Keratinocyte (primary cell): ENCODE results near the gene CD81. TPM values are rescaled to one million over a fixed set of nuclear protein-coding genes. Genes with fewer than 3 reads are reported as not detected.
A peak's percentile ranks its signal among the peaks of the same experiment; 100 is the strongest.

Experiments used
- DNase-seq: peaks from one replicate; pipeline ENCODE4 v3.0.0-alpha.2; 2011; ENCODE audit warnings: low read depth, missing footprints, low spot score
- FAIRE-seq: peaks from 2 replicates; lab custom pipeline; 2011; peaks lifted over from hg19 to GRCh38; lab: Jason Lieb, UNC
- H2AFZ ChIP-seq: 2 replicates; pipeline ENCODE4 v1.6.0; 2012; ENCODE audit warnings: low read length, control low read depth, inconsistent platforms; ENCODE audit not compliant: control insufficient read depth
- H3K27ac ChIP-seq: 2 replicates; pipeline ENCODE4 v1.5.1; 2011; ENCODE audit warnings: low read length; ENCODE audit not compliant: control insufficient read depth, insufficient read depth
- H3K27me3 ChIP-seq: 3 replicates; pipeline ENCODE4 v1.6.0; 2011; ENCODE audit warnings: low read length; ENCODE audit not compliant: control insufficient read depth, insufficient read depth; ENCODE audit errors: extremely low read depth
- H3K36me3 ChIP-seq, 2 experiments: 2 replicates in 1 of 2; 3 replicates in 1 of 2; pipeline ENCODE4 v1.5.1; 2011; ENCODE audit warnings: low read length in 2 of 2, mild to moderate bottlenecking in 1 of 2; ENCODE audit not compliant: control insufficient read depth in 2 of 2, insufficient read depth in 2 of 2; ENCODE audit errors: extremely low read depth in 1 of 2
- H3K4me1 ChIP-seq: 3 replicates; pipeline ENCODE4 v1.5.1; 2011; ENCODE audit warnings: low read length; ENCODE audit not compliant: control insufficient read depth, insufficient read depth; ENCODE audit errors: extremely low read depth
- H3K4me2 ChIP-seq: 3 replicates; pipeline ENCODE4 v1.6.0; 2011; ENCODE audit warnings: low read depth, low read length; ENCODE audit not compliant: control insufficient read depth, insufficient read depth; ENCODE audit errors: extremely low read depth
- H3K4me3 ChIP-seq, 3 experiments: fragments of 200-600 bp in 1 of 3; sonication (generic) in 1 of 3; 2 replicates in 2 of 3; 3 replicates in 1 of 3; pipeline ENCODE4 v1.5.1; 2011 to 2016; ENCODE audit warnings: low read length in 3 of 3, mild to moderate bottlenecking in 3 of 3, control low read depth in 2 of 3, inconsistent platforms in 1 of 3, low read depth in 1 of 3, mixed read lengths in 1 of 3, mixed run types in 1 of 3, moderate library complexity in 1 of 3; ENCODE audit not compliant: control insufficient read depth in 2 of 3, insufficient read depth in 2 of 3; ENCODE audit errors: extremely low read depth in 1 of 3
- H3K79me2 ChIP-seq: 2 replicates; pipeline ENCODE4 v1.6.0; 2012; ENCODE audit warnings: low read length; ENCODE audit not compliant: control insufficient read depth, insufficient read depth
- H3K9ac ChIP-seq: 3 replicates; pipeline ENCODE4 v1.6.0; 2011; ENCODE audit warnings: low read length; ENCODE audit not compliant: control insufficient read depth, insufficient read depth; ENCODE audit errors: extremely low read depth
- H3K9me1 ChIP-seq: 3 replicates; pipeline ENCODE4 v1.6.0; 2011; ENCODE audit warnings: low read length; ENCODE audit not compliant: control insufficient read depth, insufficient read depth; ENCODE audit errors: extremely low read depth
- H3K9me3 ChIP-seq: 2 replicates; pipeline ENCODE4 v1.5.1; 2012; ENCODE audit warnings: low read depth, low read length; ENCODE audit not compliant: control insufficient read depth
- H4K20me1 ChIP-seq: 3 replicates; pipeline ENCODE4 v1.6.0; 2011; ENCODE audit warnings: low read length; ENCODE audit not compliant: control insufficient read depth, insufficient read depth; ENCODE audit errors: extremely low read depth
- CTCF ChIP-seq, 3 experiments: IDR thresholded peaks in 1 of 3; conservative IDR thresholded peaks in 1 of 3; optimal IDR thresholded peaks in 1 of 3; 2 replicates in 2 of 3; 3 replicates in 1 of 3; pipeline versions ENCODE3 to v1.5.1; 2011; ENCODE audit warnings: low read length in 3 of 3, mild to moderate bottlenecking in 3 of 3, moderate library complexity in 2 of 3, control low read depth in 1 of 3, inconsistent platforms in 1 of 3; ENCODE audit not compliant: insufficient read depth in 2 of 3; ENCODE audit errors: extremely low read depth in 1 of 3
- EZH2 ChIP-seq: IDR thresholded peaks from one replicate; pipeline ENCODE4 v1.6.1; 2012; ENCODE audit warnings: inconsistent platforms, mild to moderate bottlenecking, low read length, moderate library complexity
- dilution Hi-C: fragments of 300-500 bp; cut with MboI; formaldehyde crosslinking; loops from one replicate; pipeline ENCODE4 v1.7.0; 2020; ENCODE audit warnings: low sequenced_read_pairs; ENCODE audit not compliant: extremely low pct_ligation_motif_present
- polyA plus RNA-seq, 5 experiments: library from polyadenylated mRNA; depleted of rRNA in 3 of 5; stranded (reverse) in 3 of 5; stranded (forward) in 1 of 5; unstranded in 1 of 5; fragments of >200 nt; gene quantifications; 1 replicate in 1 of 5; 2 replicates in 3 of 5; 3 replicates in 1 of 5; pipeline versions ENCODE4 v1.2.1 to v1.2.3, GENCODE V29; 2011 to 2012; ENCODE audit warnings: missing spikeins in 2 of 5, low read depth in 1 of 5, low replicate concordance in 1 of 5

CD81 gene
- polyA plus RNA-seq, 1 donor (not counting 4 experiments of a cell fraction or from before 2014, with no cell fraction given), result 194 TPM

GRCh38 chr11:2385156-2386151 is 8.3 kb downstream of the CD81 start:
- dilution Hi-C loops, result no loop called here

GRCh38 chr11:2386591-2386990 is 9.5 kb downstream of the CD81 start:
- H3K4me3 ChIP-seq, result no peak overlapping the region
- H3K36me3 ChIP-seq, result peaks cover 21 to 39% of the 10 kb centered on the region in 2 experiments
- FAIRE-seq (no peak), DNase-seq (no peak)
- H2AFZ ChIP-seq, result no peak overlapping the region
- no peaks in the 10 kb centered on the region for H3K27me3 ChIP-seq
- H3K79me2 ChIP-seq, result peaks cover 94% of the 10 kb centered on the region
- H3K9me3 ChIP-seq, result no peaks in the 10 kb centered on the region
- H4K20me1 ChIP-seq, result peaks cover 67% of the 10 kb centered on the region
- dilution Hi-C loops, result no loop called here
- H3K4me2 ChIP-seq, result no peak overlapping the region
- no peak overlapping the region for H3K9ac ChIP-seq
- H3K27ac ChIP-seq, result no peak overlapping the region
- H3K9me1 ChIP-seq, result no peaks in the 10 kb centered on the region
- no peak for TF ChIP-seq EZH2
- peaks cover 68% of the 10 kb centered on the region for H3K4me1 ChIP-seq

More at GRCh38 chr11:2385156-2386151, 8.3 kb downstream of the CD81 start:
- H3K36me3 ChIP-seq, result peaks cover 23 to 37% of the 10 kb centered on the region in 2 experiments
- no peak overlapping the region for H3K27ac ChIP-seq
- no peak for DNase-seq
- no peak overlapping the region for H2AFZ ChIP-seq
- no peak overlapping the region for H3K4me3 ChIP-seq
- H3K4me2 ChIP-seq, result peak overlapping the region; percentile 2
- TF ChIP-seq EZH2 (no peak), CTCF (optimal IDR thresholded peaks at IDR 0.05 in 1 of 3, IDR thresholded peaks at IDR 0.05 in 1 of 3, conservative IDR thresholded peaks at IDR 0.05 in 1 of 3; ENCODE audit: extremely low read depth in 1 of 3, insufficient read depth in 2 of 3, low read length in 3 of 3) (no peak)
- no peaks in the 10 kb centered on the region for H3K9me1 ChIP-seq
- no peak overlapping the region for H3K9ac ChIP-seq
- peaks cover 72% of the 10 kb centered on the region for H4K20me1 ChIP-seq
- FAIRE-seq, result no peak
- no peaks in the 10 kb centered on the region for H3K27me3 ChIP-seq
- H3K4me1 ChIP-seq, result peaks cover 63% of the 10 kb centered on the region
- H3K79me2 ChIP-seq, result peaks cover 95% of the 10 kb centered on the region
- no peaks in the 10 kb centered on the region for H3K9me3 ChIP-seq
